ENCODE data around the gene SLC24A3.

- TF ChIP-seq, protein P1, sequence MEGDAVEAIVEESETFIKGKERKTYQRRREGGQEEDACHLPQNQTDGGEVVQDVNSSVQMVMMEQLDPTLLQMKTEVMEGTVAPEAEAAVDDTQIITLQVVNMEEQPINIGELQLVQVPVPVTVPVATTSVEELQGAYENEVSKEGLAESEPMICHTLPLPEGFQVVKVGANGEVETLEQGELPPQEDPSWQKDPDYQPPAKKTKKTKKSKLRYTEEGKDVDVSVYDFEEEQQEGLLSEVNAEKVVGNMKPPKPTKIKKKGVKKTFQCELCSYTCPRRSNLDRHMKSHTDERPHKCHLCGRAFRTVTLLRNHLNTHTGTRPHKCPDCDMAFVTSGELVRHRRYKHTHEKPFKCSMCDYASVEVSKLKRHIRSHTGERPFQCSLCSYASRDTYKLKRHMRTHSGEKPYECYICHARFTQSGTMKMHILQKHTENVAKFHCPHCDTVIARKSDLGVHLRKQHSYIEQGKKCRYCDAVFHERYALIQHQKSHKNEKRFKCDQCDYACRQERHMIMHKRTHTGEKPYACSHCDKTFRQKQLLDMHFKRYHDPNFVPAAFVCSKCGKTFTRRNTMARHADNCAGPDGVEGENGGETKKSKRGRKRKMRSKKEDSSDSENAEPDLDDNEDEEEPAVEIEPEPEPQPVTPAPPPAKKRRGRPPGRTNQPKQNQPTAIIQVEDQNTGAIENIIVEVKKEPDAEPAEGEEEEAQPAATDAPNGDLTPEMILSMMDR (IDR thresholded peaks at IDR 0.05) = no peak
- TF ChIP-seq EZH2 (IDR thresholded peaks at IDR 0.05) (no peak), EZH2phosphoT487 (IDR thresholded peaks at IDR 0.05) (no peak)
Observed at GRCh38 chr20:19668418-19668817, 456.0 kb downstream of the SLC24A3 start.
